ENCODE data around the gene GJD4. TPM values are rescaled to one million over a fixed set of nuclear protein-coding genes. Genes with fewer than 3 reads are reported as not detected.

Gene GJD4
- total and polyA plus RNA-seq, 10 of the 15 experiments (the other 5 are each of a cell fraction or from before 2014, with no cell fraction given): not detected

DNA sequence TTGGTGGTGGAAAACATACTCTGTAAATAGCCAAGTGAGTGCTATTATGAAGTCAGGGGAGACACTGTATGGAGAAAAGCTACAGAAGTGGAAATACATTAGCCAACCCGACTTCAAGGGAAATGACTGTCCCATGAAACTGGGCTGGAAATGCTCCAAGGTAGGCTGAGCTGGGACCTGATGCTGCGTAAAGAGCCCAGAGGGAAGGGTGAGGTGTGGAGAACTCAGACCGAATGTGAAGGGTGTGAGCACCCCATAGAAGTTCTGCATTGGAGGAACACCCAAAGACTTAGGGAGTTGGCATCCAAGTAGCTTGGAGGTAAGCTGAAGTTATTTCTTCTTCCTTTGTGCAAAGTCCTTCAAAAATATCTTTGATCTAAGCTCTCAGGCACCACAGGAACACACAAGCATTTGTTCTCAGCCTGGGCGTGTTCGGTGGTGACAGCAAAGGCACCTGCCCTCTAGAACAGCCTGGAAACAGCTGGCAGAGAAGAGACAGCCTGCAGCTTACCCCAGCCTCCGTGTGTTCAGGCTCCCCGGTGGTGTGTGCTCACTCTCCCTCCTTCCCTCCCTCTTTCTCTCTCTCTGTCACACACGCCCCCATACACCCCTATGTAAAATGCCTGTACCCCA lies 19.1 kb upstream of the GJD4 start (continued):
- TF ChIP-seq, protein P1, sequence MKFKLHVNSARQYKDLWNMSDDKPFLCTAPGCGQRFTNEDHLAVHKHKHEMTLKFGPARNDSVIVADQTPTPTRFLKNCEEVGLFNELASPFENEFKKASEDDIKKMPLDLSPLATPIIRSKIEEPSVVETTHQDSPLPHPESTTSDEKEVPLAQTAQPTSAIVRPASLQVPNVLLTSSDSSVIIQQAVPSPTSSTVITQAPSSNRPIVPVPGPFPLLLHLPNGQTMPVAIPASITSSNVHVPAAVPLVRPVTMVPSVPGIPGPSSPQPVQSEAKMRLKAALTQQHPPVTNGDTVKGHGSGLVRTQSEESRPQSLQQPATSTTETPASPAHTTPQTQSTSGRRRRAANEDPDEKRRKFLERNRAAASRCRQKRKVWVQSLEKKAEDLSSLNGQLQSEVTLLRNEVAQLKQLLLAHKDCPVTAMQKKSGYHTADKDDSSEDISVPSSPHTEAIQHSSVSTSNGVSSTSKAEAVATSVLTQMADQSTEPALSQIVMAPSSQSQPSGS (IDR thresholded peaks at IDR 0.05; ENCODE audit: low read length): no peak
- TF ChIP-seq LARP7 (IDR thresholded peaks at IDR 0.05) (no peak), EED (IDR thresholded peaks at IDR 0.05; ENCODE audit: low read depth) (no peak), HDAC6 (IDR thresholded peaks at IDR 0.05; ENCODE audit: unreplicated experiment) (no peak), TARDBP (IDR thresholded peaks at IDR 0.05; ENCODE audit: borderline replicate concordance) (no peak), RB1 (IDR thresholded peaks at IDR 0.05; ENCODE audit: borderline replicate concordance) (no peak), ASH2L (IDR thresholded peaks at IDR 0.05; ENCODE audit: borderline replicate concordance, low read depth) (no peak), MTA3 (IDR thresholded peaks at IDR 0.05; ENCODE audit: borderline replicate concordance, low read length) (no peak), DPF2 (IDR thresholded peaks at IDR 0.05) (no peak)
- TF ChIP-seq, protein P2, sequence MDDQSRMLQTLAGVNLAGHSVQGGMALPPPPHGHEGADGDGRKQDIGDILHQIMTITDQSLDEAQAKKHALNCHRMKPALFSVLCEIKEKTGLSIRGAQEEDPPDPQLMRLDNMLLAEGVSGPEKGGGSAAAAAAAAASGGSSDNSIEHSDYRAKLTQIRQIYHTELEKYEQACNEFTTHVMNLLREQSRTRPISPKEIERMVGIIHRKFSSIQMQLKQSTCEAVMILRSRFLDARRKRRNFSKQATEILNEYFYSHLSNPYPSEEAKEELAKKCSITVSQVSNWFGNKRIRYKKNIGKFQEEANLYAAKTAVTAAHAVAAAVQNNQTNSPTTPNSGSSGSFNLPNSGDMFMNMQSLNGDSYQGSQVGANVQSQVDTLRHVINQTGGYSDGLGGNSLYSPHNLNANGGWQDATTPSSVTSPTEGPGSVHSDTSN (IDR thresholded peaks at IDR 0.05; ENCODE audit: insufficient replicate concordance, low read depth, low read length): no peak
- TF ChIP-seq, protein P3, sequence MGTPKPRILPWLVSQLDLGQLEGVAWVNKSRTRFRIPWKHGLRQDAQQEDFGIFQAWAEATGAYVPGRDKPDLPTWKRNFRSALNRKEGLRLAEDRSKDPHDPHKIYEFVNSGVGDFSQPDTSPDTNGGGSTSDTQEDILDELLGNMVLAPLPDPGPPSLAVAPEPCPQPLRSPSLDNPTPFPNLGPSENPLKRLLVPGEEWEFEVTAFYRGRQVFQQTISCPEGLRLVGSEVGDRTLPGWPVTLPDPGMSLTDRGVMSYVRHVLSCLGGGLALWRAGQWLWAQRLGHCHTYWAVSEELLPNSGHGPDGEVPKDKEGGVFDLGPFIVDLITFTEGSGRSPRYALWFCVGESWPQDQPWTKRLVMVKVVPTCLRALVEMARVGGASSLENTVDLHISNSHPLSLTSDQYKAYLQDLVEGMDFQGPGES (IDR thresholded peaks at IDR 0.05): no peak
- TF ChIP-seq, protein P4, sequence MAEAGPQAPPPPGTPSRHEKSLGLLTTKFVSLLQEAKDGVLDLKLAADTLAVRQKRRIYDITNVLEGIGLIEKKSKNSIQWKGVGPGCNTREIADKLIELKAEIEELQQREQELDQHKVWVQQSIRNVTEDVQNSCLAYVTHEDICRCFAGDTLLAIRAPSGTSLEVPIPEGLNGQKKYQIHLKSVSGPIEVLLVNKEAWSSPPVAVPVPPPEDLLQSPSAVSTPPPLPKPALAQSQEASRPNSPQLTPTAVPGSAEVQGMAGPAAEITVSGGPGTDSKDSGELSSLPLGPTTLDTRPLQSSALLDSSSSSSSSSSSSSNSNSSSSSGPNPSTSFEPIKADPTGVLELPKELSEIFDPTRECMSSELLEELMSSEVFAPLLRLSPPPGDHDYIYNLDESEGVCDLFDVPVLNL (IDR thresholded peaks at IDR 0.05; ENCODE audit: low read depth, low read length): no peak
